ENCODE results near the gene CCSER1.

Gene CCSER1

GRCh38 chr4:90950385-90950841 is 823.2 kb downstream of the CCSER1 start:
- TF ChIP-seq, protein P1, sequence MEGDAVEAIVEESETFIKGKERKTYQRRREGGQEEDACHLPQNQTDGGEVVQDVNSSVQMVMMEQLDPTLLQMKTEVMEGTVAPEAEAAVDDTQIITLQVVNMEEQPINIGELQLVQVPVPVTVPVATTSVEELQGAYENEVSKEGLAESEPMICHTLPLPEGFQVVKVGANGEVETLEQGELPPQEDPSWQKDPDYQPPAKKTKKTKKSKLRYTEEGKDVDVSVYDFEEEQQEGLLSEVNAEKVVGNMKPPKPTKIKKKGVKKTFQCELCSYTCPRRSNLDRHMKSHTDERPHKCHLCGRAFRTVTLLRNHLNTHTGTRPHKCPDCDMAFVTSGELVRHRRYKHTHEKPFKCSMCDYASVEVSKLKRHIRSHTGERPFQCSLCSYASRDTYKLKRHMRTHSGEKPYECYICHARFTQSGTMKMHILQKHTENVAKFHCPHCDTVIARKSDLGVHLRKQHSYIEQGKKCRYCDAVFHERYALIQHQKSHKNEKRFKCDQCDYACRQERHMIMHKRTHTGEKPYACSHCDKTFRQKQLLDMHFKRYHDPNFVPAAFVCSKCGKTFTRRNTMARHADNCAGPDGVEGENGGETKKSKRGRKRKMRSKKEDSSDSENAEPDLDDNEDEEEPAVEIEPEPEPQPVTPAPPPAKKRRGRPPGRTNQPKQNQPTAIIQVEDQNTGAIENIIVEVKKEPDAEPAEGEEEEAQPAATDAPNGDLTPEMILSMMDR (IDR thresholded peaks at IDR 0.05; ENCODE audit: low read depth, low read length) = no peak
- in situ Hi-C loops (cut with HindIII; ENCODE audit: low sequenced_read_pairs) = no loop called here

GRCh38 chr4:90951037-90951436 is 823.8 kb downstream of the CCSER1 start:
- TF ChIP-seq, protein P1 (IDR thresholded peaks at IDR 0.05; ENCODE audit: low read depth, low read length) = no peak
- peak; percentile 90 for DNase-seq (ENCODE audit: low read depth, low spot score)
- H3K4me3 ChIP-seq (ENCODE audit: low read depth, low read length) = no peak overlapping the region
- in situ Hi-C loops (cut with HindIII; ENCODE audit: low sequenced_read_pairs) = no loop called here

More at GRCh38 chr4:90950385-90950841, 823.2 kb downstream of the CCSER1 start:
- DNase-seq (ENCODE audit: low read depth, low spot score) = peak; percentile 7
- H3K4me3 ChIP-seq (ENCODE audit: low read depth, low read length) = no peak overlapping the region

- TF ChIP-seq, protein P1 (IDR thresholded peaks at IDR 0.05; ENCODE audit: low read depth, low read length) = no peak
- DNase-seq (ENCODE audit: low read depth, low spot score) = peak; percentile 95
- no peak overlapping the region for H3K4me3 ChIP-seq (ENCODE audit: low read depth, low read length)
- in situ Hi-C loops (cut with HindIII; ENCODE audit: low sequenced_read_pairs) = no loop called here
Observed at GRCh38 chr4:90958256-90958895, 831.2 kb downstream of the CCSER1 start.

DNA sequence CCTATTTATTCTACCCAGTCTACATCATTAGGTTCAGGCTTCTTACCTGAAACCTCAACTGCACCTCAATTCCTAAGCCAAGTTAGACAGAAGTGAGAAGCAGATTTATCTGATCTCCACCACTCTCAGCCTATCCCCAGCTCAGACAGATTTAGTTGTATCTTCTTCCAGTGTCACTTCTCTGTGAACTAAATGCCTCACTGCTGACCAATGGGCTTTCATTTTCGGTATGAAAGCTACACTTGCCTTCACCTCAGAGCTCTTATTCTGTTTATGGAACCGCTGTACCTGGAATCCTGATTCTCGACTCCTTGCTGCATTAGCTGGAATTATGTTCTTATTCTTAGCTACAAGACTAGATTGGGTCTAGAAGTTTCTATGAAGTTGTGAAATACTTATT is 833.2 kb downstream of the CCSER1 start:
- DNase-seq (ENCODE audit: low read depth, low spot score) = no peak
- no peak overlapping the region for H3K4me3 ChIP-seq (ENCODE audit: low read depth, low read length)
- in situ Hi-C loops (cut with HindIII; ENCODE audit: low sequenced_read_pairs) = no loop called here
- TF ChIP-seq, protein P1 (IDR thresholded peaks at IDR 0.05; ENCODE audit: low read depth, low read length) = no peak

DNA sequence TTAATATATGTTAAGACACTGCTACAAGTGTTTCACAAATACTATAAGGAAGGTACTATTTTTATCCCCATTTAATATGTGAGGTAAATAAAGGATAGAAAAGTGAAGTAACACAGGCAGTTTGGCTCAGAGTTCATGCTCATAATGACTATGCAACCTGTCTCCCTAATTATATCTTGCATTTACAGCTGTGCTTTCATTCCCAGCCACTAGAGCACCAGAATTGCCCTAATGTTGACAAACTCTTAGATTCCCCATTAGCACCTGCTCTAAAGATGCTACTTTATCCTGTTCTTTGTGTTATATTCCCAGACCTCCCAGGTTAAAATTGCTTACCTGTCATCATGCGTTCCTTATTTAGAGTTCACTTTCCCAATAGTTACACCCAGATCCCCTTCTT is 833.6 kb downstream of the CCSER1 start:
- DNase-seq (ENCODE audit: low read depth, low spot score) = no peak
- TF ChIP-seq, protein P1 (IDR thresholded peaks at IDR 0.05; ENCODE audit: low read depth, low read length) = no peak
- in situ Hi-C loops (cut with HindIII; ENCODE audit: low sequenced_read_pairs) = no loop called here
- H3K4me3 ChIP-seq (ENCODE audit: low read depth, low read length) = no peak overlapping the region

GRCh38 chr4:90970021-90970420 is 842.8 kb downstream of the CCSER1 start:
- TF ChIP-seq, protein P1 (IDR thresholded peaks at IDR 0.05; ENCODE audit: low read depth, low read length) = no peak
- in situ Hi-C loops (cut with HindIII; ENCODE audit: low sequenced_read_pairs) = no loop called here
- H3K4me3 ChIP-seq (ENCODE audit: low read depth, low read length) = no peak overlapping the region
- DNase-seq (ENCODE audit: low read depth, low spot score) = no peak

All from astrocyte of the spinal cord (primary cell).